WTC11 (cell line): ENCODE data around the gene VN1R2. TPM values are rescaled to one million over a fixed set of nuclear protein-coding genes. Genes with fewer than 3 reads are reported as not detected.
A peak's percentile ranks its signal among the peaks of the same experiment; 100 is the strongest.

Experiments used
- ATAC-seq: fragments of 200-7000 bp; cut with Tn5 transposase; 2 replicates; pipeline ENCODE4 v1.10.0; 2021; ENCODE audit warnings: mild to moderate bottlenecking, moderate library complexity
- CTCF ChIA-PET: fragments of 300-600 bp; sonication (Branson Sonifier 250); formaldehyde crosslinking; loops from one replicate; lab custom pipeline; 2021; ENCODE audit warnings: antibody characterized with exemption; lab: Charles Lee
- POLR2A ChIA-PET: fragments of 350-600 bp; sonication (Branson Sonifier 250); formaldehyde crosslinking; loops from one replicate; lab custom pipeline; 2021; ENCODE audit warnings: antibody characterized with exemption; lab: Charles Lee
- DNase-seq: peaks from one replicate; pipeline ENCODE4 v3.0.0; 2021; ENCODE audit warnings: low spot score
- H3K27ac Mint-ChIP-seq: 2 replicates; pipeline ENCODE4 v1.8.0; 2021; ENCODE audit warnings: mixed read lengths
- H3K27me3 Mint-ChIP-seq: 2 replicates; pipeline ENCODE4 v1.8.0; 2021; ENCODE audit warnings: low read depth, mild to moderate bottlenecking, moderate library complexity, mixed read lengths
- H3K36me3 Mint-ChIP-seq: 2 replicates; pipeline ENCODE4 v1.8.0; 2021; ENCODE audit warnings: mixed read lengths
- H3K4me1 Mint-ChIP-seq: 2 replicates; pipeline ENCODE4 v1.8.0; 2022; ENCODE audit warnings: mixed read lengths
- H3K4me3 Mint-ChIP-seq: 2 replicates; pipeline ENCODE4 v1.8.0; 2021; ENCODE audit warnings: mild to moderate bottlenecking, moderate library complexity, mixed read lengths
- H3K9me3 Mint-ChIP-seq: 2 replicates; pipeline ENCODE4 v1.8.0; 2021; ENCODE audit warnings: mixed read lengths
- ATF2 ChIP-seq: sonication (generic); formaldehyde crosslinking; IDR thresholded peaks from 2 replicates; pipeline ENCODE4 v1.8.1; 2022; ENCODE audit warnings: low read depth, missing genetic modification reagents, borderline replicate concordance
- CDX4 ChIP-seq: fragments of 250-450 bp; sonication (Bioruptor Pico); IDR thresholded peaks from 2 replicates; pipeline ENCODE4 v1.9.0; 2021; ENCODE audit warnings: moderate library complexity, mild to moderate bottlenecking, inconsistent platforms, borderline replicate concordance
- CREM ChIP-seq: sonication (generic); formaldehyde crosslinking; IDR thresholded peaks from 2 replicates; pipeline ENCODE4 v1.8.1; 2022; ENCODE audit warnings: mild to moderate bottlenecking, missing genetic modification reagents, moderate library complexity
- CTCF ChIP-seq: fragments of 200-600 bp; IDR thresholded peaks from 2 replicates; pipeline ENCODE4 v1.8.0; 2022; ENCODE audit warnings: antibody characterized with exemption
- HMGXB4 ChIP-seq: sonication (generic); formaldehyde crosslinking; IDR thresholded peaks from 2 replicates; pipeline ENCODE4 v1.8.1; 2023; ENCODE audit warnings: mild to moderate bottlenecking, moderate library complexity, missing genetic modification reagents
- JAZF1 ChIP-seq: fragments of 250-450 bp; sonication (Bioruptor Pico); IDR thresholded peaks from 2 replicates; pipeline ENCODE4 v1.9.0; 2021; ENCODE audit warnings: moderate library complexity, mild to moderate bottlenecking, inconsistent platforms
- JUN ChIP-seq: sonication (generic); formaldehyde crosslinking; IDR thresholded peaks from 2 replicates; pipeline ENCODE4 v1.8.0; 2023; ENCODE audit warnings: mild to moderate bottlenecking, missing genetic modification reagents
- NFE2L1 ChIP-seq: sonication (generic); formaldehyde crosslinking; IDR thresholded peaks from 2 replicates; pipeline ENCODE4 v1.8.1; 2023; ENCODE audit warnings: missing genetic modification reagents
- OVOL2 ChIP-seq: fragments of 250-450 bp; sonication (Bioruptor Pico); IDR thresholded peaks from 2 replicates; pipeline ENCODE4 v1.9.0; 2021; ENCODE audit warnings: mild to moderate bottlenecking, borderline replicate concordance
- RELA ChIP-seq: sonication (generic); formaldehyde crosslinking; IDR thresholded peaks from 2 replicates; pipeline ENCODE4 v1.8.1; 2022; ENCODE audit warnings: missing genetic modification reagents, mild to moderate bottlenecking, borderline replicate concordance
- TEAD4 ChIP-seq: sonication (generic); formaldehyde crosslinking; IDR thresholded peaks from 2 replicates; pipeline ENCODE4 v1.8.0; 2022; ENCODE audit warnings: mild to moderate bottlenecking, missing genetic modification reagents
- TP53 ChIP-seq: sonication (generic); formaldehyde crosslinking; IDR thresholded peaks from 2 replicates; pipeline ENCODE4 v1.8.1; 2023; ENCODE audit warnings: mild to moderate bottlenecking, missing genetic modification reagents
- ZNF121 ChIP-seq: sonication (generic); formaldehyde crosslinking; IDR thresholded peaks from 2 replicates; pipeline ENCODE4 v1.8.0; 2023; ENCODE audit warnings: missing genetic modification reagents
- total RNA-seq: library from RNA; stranded (reverse); gene quantifications from 3 replicates; pipeline ENCODE4 v1.2.3, GENCODE V29; 2021
- TF ChIP-seq, protein P1 (sequence below): sonication (generic); formaldehyde crosslinking; IDR thresholded peaks from 2 replicates; pipeline ENCODE4 v1.8.0; 2023; ENCODE audit warnings: missing genetic modification reagents
- TF ChIP-seq, protein P2 (sequence below): sonication (generic); formaldehyde crosslinking; IDR thresholded peaks from 2 replicates; pipeline ENCODE4 v1.8.0; 2023; ENCODE audit warnings: mild to moderate bottlenecking, missing genetic modification reagents
- TF ChIP-seq, protein P3 (sequence below): sonication (generic); formaldehyde crosslinking; IDR thresholded peaks from 2 replicates; pipeline ENCODE4 v1.8.0; 2022; ENCODE audit warnings: missing genetic modification reagents
- TF ChIP-seq, protein P4 (sequence below): fragments of 250-450 bp; sonication (Bioruptor Pico); IDR thresholded peaks from 2 replicates; pipeline ENCODE4 v1.9.0; 2021; ENCODE audit warnings: mild to moderate bottlenecking
- TF ChIP-seq, protein P5 (sequence below): fragments of 250-450 bp; sonication (Bioruptor Pico); IDR thresholded peaks from 2 replicates; pipeline ENCODE4 v1.8.0; 2021; ENCODE audit warnings: mild to moderate bottlenecking

Gene VN1R2
- total RNA-seq, 1 experiment from 2014 or later: not detected

- no peak overlapping the region for H3K4me3 Mint-ChIP-seq
- no peak for ATAC-seq
- peaks cover 36% of the 10 kb centered on the region for H3K36me3 Mint-ChIP-seq
- H3K9me3 Mint-ChIP-seq: peaks cover 70% of the 10 kb centered on the region
- H3K4me1 Mint-ChIP-seq: no peaks in the 10 kb centered on the region
- ChIA-PET POLR2A (no interaction called here), CTCF (no interaction called here)
- TF ChIP-seq OVOL2 (CRISPR knock-in tag): no peak
- TF ChIP-seq CREM (CRISPR knock-in tag): no peak
- no peak for TF ChIP-seq CTCF
- no peak for TF ChIP-seq TP53
- TF ChIP-seq JAZF1 (CRISPR knock-in tag): no peak
- TF ChIP-seq, protein P1, sequence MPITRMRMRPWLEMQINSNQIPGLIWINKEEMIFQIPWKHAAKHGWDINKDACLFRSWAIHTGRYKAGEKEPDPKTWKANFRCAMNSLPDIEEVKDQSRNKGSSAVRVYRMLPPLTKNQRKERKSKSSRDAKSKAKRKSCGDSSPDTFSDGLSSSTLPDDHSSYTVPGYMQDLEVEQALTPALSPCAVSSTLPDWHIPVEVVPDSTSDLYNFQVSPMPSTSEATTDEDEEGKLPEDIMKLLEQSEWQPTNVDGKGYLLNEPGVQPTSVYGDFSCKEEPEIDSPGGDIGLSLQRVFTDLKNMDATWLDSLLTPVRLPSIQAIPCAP: no peak
- TF ChIP-seq TEAD4 (CRISPR knock-in tag): no peak
- DNase-seq: no peak
- no peak overlapping the region for H3K27ac Mint-ChIP-seq
- H3K27me3 Mint-ChIP-seq: peaks cover 4% of the 10 kb centered on the region
These were observed 32.9 kb downstream of the VN1R2 start for GRCh38 chr19:53290758-53291549.

GRCh38 chr19:53294786-53295441 lies 36.8 kb downstream of the VN1R2 start:
- POLR2A ChIA-PET: no interaction called here
- DNase-seq: no peak
- no peak for TF ChIP-seq ATF2 (CRISPR knock-in tag)
- TF ChIP-seq RELA (CRISPR knock-in tag): no peak
- no peak for TF ChIP-seq OVOL2 (CRISPR knock-in tag)
- TF ChIP-seq, protein P2, sequence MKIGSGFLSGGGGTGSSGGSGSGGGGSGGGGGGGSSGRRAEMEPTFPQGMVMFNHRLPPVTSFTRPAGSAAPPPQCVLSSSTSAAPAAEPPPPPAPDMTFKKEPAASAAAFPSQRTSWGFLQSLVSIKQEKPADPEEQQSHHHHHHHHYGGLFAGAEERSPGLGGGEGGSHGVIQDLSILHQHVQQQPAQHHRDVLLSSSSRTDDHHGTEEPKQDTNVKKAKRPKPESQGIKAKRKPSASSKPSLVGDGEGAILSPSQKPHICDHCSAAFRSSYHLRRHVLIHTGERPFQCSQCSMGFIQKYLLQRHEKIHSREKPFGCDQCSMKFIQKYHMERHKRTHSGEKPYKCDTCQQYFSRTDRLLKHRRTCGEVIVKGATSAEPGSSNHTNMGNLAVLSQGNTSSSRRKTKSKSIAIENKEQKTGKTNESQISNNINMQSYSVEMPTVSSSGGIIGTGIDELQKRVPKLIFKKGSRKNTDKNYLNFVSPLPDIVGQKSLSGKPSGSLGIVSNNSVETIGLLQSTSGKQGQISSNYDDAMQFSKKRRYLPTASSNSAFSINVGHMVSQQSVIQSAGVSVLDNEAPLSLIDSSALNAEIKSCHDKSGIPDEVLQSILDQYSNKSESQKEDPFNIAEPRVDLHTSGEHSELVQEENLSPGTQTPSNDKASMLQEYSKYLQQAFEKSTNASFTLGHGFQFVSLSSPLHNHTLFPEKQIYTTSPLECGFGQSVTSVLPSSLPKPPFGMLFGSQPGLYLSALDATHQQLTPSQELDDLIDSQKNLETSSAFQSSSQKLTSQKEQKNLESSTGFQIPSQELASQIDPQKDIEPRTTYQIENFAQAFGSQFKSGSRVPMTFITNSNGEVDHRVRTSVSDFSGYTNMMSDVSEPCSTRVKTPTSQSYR: no peak
- no peak for TF ChIP-seq JUN
- TF ChIP-seq CREM (CRISPR knock-in tag): no peak
- TF ChIP-seq, protein P3, sequence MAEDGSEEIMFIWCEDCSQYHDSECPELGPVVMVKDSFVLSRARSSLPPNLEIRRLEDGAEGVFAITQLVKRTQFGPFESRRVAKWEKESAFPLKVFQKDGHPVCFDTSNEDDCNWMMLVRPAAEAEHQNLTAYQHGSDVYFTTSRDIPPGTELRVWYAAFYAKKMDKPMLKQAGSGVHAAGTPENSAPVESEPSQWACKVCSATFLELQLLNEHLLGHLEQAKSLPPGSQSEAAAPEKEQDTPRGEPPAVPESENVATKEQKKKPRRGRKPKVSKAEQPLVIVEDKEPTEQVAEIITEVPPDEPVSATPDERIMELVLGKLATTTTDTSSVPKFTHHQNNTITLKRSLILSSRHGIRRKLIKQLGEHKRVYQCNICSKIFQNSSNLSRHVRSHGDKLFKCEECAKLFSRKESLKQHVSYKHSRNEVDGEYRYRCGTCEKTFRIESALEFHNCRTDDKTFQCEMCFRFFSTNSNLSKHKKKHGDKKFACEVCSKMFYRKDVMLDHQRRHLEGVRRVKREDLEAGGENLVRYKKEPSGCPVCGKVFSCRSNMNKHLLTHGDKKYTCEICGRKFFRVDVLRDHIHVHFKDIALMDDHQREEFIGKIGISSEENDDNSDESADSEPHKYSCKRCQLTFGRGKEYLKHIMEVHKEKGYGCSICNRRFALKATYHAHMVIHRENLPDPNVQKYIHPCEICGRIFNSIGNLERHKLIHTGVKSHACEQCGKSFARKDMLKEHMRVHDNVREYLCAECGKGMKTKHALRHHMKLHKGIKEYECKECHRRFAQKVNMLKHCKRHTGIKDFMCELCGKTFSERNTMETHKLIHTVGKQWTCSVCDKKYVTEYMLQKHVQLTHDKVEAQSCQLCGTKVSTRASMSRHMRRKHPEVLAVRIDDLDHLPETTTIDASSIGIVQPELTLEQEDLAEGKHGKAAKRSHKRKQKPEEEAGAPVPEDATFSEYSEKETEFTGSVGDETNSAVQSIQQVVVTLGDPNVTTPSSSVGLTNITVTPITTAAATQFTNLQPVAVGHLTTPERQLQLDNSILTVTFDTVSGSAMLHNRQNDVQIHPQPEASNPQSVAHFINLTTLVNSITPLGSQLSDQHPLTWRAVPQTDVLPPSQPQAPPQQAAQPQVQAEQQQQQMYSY: no peak
- no peak for TF ChIP-seq HMGXB4 (CRISPR knock-in tag)
- no peak for TF ChIP-seq NFE2L1 (CRISPR knock-in tag)
- no peak for TF ChIP-seq CDX4 (CRISPR knock-in tag)
- no peak for TF ChIP-seq ZNF121 (CRISPR knock-in tag)
- TF ChIP-seq, protein P4, sequence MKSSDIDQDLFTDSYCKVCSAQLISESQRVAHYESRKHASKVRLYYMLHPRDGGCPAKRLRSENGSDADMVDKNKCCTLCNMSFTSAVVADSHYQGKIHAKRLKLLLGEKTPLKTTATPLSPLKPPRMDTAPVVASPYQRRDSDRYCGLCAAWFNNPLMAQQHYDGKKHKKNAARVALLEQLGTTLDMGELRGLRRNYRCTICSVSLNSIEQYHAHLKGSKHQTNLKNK (CRISPR knock-in tag): no peak
- TF ChIP-seq, protein P5, sequence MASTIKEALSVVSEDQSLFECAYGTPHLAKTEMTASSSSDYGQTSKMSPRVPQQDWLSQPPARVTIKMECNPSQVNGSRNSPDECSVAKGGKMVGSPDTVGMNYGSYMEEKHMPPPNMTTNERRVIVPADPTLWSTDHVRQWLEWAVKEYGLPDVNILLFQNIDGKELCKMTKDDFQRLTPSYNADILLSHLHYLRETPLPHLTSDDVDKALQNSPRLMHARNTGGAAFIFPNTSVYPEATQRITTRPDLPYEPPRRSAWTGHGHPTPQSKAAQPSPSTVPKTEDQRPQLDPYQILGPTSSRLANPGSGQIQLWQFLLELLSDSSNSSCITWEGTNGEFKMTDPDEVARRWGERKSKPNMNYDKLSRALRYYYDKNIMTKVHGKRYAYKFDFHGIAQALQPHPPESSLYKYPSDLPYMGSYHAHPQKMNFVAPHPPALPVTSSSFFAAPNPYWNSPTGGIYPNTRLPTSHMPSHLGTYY (CRISPR knock-in tag): no peak
- peaks cover 9% of the 10 kb centered on the region for H3K27me3 Mint-ChIP-seq
- peak; percentile 83 for ATAC-seq
- peak overlapping the region; percentile 89 for H3K27ac Mint-ChIP-seq
- CTCF ChIA-PET: no interaction called here
- no peaks in the 10 kb centered on the region for H3K4me1 Mint-ChIP-seq
- H3K9me3 Mint-ChIP-seq: peaks cover 67% of the 10 kb centered on the region
- H3K36me3 Mint-ChIP-seq: peaks cover 48% of the 10 kb centered on the region
- no peak overlapping the region for H3K4me3 Mint-ChIP-seq
